ENCODE measurements around the gene RIMBP2.

DNA sequence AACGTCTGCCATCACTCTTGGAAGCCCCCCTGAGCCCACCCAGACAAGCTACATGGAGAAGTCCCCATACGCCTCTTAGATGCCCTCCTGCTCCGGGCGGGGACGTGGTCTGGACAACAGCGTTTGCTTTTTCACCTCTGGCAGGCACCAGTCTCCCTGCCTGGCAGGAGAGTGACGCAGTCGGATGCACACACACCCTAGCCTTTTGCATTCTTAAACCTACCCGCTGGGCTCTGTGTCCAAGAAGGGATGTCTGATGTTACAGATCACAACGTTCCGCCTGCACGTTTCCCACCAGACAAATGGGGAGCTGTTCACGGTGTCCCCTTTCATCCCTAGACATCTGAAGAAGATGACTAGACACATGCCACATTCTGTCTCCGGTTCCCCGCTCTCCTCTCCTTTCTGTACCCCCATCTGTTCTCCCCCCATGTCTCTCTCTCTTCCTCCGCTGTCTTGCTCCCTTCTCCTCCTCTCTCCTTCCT, 100.2 kb downstream of the RIMBP2 start:
- TF ChIP-seq, protein P1, sequence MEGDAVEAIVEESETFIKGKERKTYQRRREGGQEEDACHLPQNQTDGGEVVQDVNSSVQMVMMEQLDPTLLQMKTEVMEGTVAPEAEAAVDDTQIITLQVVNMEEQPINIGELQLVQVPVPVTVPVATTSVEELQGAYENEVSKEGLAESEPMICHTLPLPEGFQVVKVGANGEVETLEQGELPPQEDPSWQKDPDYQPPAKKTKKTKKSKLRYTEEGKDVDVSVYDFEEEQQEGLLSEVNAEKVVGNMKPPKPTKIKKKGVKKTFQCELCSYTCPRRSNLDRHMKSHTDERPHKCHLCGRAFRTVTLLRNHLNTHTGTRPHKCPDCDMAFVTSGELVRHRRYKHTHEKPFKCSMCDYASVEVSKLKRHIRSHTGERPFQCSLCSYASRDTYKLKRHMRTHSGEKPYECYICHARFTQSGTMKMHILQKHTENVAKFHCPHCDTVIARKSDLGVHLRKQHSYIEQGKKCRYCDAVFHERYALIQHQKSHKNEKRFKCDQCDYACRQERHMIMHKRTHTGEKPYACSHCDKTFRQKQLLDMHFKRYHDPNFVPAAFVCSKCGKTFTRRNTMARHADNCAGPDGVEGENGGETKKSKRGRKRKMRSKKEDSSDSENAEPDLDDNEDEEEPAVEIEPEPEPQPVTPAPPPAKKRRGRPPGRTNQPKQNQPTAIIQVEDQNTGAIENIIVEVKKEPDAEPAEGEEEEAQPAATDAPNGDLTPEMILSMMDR (IDR thresholded peaks at IDR 0.05; ENCODE audit: low read depth, low read length), result no peak
- no peak for TF ChIP-seq POLR2A (IDR thresholded peaks at IDR 0.05; ENCODE audit: extremely low read depth, insufficient read length)
- TF ChIP-seq, protein P2, sequence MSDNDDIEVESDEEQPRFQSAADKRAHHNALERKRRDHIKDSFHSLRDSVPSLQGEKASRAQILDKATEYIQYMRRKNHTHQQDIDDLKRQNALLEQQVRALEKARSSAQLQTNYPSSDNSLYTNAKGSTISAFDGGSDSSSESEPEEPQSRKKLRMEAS (IDR thresholded peaks at IDR 0.05; ENCODE audit: low read depth, low read length), result no peak
